A549 (cell line): Measurements from ENCODE around the gene BTBD7. TPM values are rescaled to one million over a fixed set of nuclear protein-coding genes. Genes with fewer than 3 reads are reported as not detected.
"Not testable (repeated sequence)": the region's sequence is repeated elsewhere in the genome, so short reads cannot be mapped to it uniquely, and the experiment has no call there.

Experiments
- ATAC-seq, 2 experiments: fragments of 200-7000 bp in 1 of 2; fragments of >200 bp in 1 of 2; cut with Nextera tagmentation in 1 of 2; cut with Tn5 transposase in 1 of 2; 3 replicates each; pipeline versions ENCODE4 v1.8.0 to v1.9.1; 2018 to 2020; ENCODE audit warnings: mild to moderate bottlenecking in 1 of 2, moderate library complexity in 1 of 2
- CTCF ChIA-PET: fragments of 300-600 bp; sonication (Branson Sonifier 250); formaldehyde crosslinking; extraction: SDS; loops from one replicate; lab custom pipeline; 2021; ENCODE audit warnings: antibody characterized with exemption, inconsistent platforms; lab: Yijun Ruan, JAX
- POLR2A ChIA-PET: fragments of 350-600 bp; formaldehyde crosslinking; extraction: SDS; loops from one replicate; lab custom pipeline; 2021; ENCODE audit warnings: antibody characterized with exemption, inconsistent platforms; lab: Yijun Ruan, JAX
- DNase-seq, 2 experiments: peaks; one replicate each; pipeline versions ENCODE4 v3.0.0 to v3.0.0-alpha.2; 2011 to 2016; ENCODE audit warnings: low read depth in 1 of 2, low spot score in 1 of 2
- FAIRE-seq: peaks from 2 replicates; lab custom pipeline; 2011; peaks lifted over from hg19 to GRCh38; lab: Jason Lieb, UNC
- H3K27ac ChIP-seq, 2 experiments: fragments of >200 bp; sonication (Bioruptor Twin); formaldehyde crosslinking; 3 replicates each; pipeline ENCODE4 v1.5.1; 2016 to 2017
- H3K4me1 ChIP-seq: fragments of >200 bp; sonication (Bioruptor Twin); formaldehyde crosslinking; 3 replicates; pipeline ENCODE4 v1.6.1; 2016
- H3K4me2 ChIP-seq: fragments of >200 bp; sonication (Bioruptor Twin); formaldehyde crosslinking; 3 replicates; pipeline ENCODE4 v1.6.1; 2016
- H3K4me3 ChIP-seq: fragments of >200 bp; sonication (Bioruptor Twin); formaldehyde crosslinking; 3 replicates; pipeline ENCODE4 v1.5.1; 2016
- H3K9me3 ChIP-seq: fragments of >200 bp; sonication (Bioruptor Twin); formaldehyde crosslinking; 3 replicates; pipeline ENCODE4 v1.6.1; 2016
- CHD2 ChIP-seq: fragments of 150-350 bp; IDR thresholded peaks from 2 replicates; pipeline ENCODE4 v1.6.1; 2014; ENCODE audit warnings: low read length; ENCODE audit not compliant: partially characterized antibody
- CHD4 ChIP-seq: fragments of 200-600 bp; sonication (generic); IDR thresholded peaks from 2 replicates; pipeline ENCODE4 v1.6.1; 2016; ENCODE audit warnings: antibody characterized with exemption, mild to moderate bottlenecking, borderline replicate concordance
- EP300 ChIP-seq, 2 experiments: fragments of >200 bp; sonication (Bioruptor Twin); formaldehyde crosslinking; IDR thresholded peaks; 2 replicates in 1 of 2; 3 replicates in 1 of 2; pipeline ENCODE4 v1.6.1; 2016 to 2017
- ESRRA ChIP-seq: fragments of 150-350 bp; IDR thresholded peaks from 2 replicates; pipeline ENCODE4 v1.6.1; 2014; ENCODE audit warnings: mild to moderate bottlenecking, low read length, borderline replicate concordance
- FOSL2 ChIP-seq, 2 experiments: fragments of 450-650 bp in 1 of 2; fragments of >200 bp in 1 of 2; sonication (Bioruptor Twin) in 1 of 2; formaldehyde crosslinking; IDR thresholded peaks; 2 replicates each; pipeline versions ENCODE4 v1.5.0 to v1.6.1; 2016 to 2020; ENCODE audit warnings: mild to moderate bottlenecking in 1 of 2, moderate library complexity in 1 of 2
- HEYL ChIP-seq: fragments of 250-450 bp; sonication (Bioruptor Pico); IDR thresholded peaks from 2 replicates; pipeline ENCODE4 v1.8.0; 2021; ENCODE audit warnings: mild to moderate bottlenecking, moderate library complexity
- HMGXB4 ChIP-seq: fragments of 250-450 bp; sonication (Bioruptor Pico); IDR thresholded peaks from 2 replicates; pipeline ENCODE4 v1.5.0; 2021; ENCODE audit warnings: mild to moderate bottlenecking, moderate library complexity, borderline replicate concordance
- HOXA7 ChIP-seq: fragments of 250-450 bp; sonication (Bioruptor Pico); IDR thresholded peaks from 2 replicates; pipeline ENCODE4 v1.5.0; 2020; ENCODE audit warnings: mild to moderate bottlenecking, moderate library complexity
- JUN ChIP-seq, 2 experiments: fragments of >200 bp; sonication (Bioruptor Twin); formaldehyde crosslinking; IDR thresholded peaks; 2 replicates in 1 of 2; 3 replicates in 1 of 2; pipeline ENCODE4 v1.6.1; 2016 to 2017
- JUNB ChIP-seq: fragments of >200 bp; sonication (Bioruptor Twin); formaldehyde crosslinking; IDR thresholded peaks from 2 replicates; pipeline ENCODE4 v1.6.1; 2016
- KDM5A ChIP-seq: fragments of 200-600 bp; sonication (generic); IDR thresholded peaks from 2 replicates; pipeline ENCODE4 v1.6.1; 2016; ENCODE audit warnings: antibody characterized with exemption, mild to moderate bottlenecking
- PHF8 ChIP-seq: fragments of 200-600 bp; sonication (generic); IDR thresholded peaks from 2 replicates; pipeline ENCODE4 v1.6.1; 2016; ENCODE audit warnings: low read depth, mild to moderate bottlenecking, antibody characterized with exemption, moderate library complexity, borderline replicate concordance
- POLR2A ChIP-seq: IDR thresholded peaks from 2 replicates; pipeline ENCODE4 v1.6.1; 2012; ENCODE audit warnings: mild to moderate bottlenecking, low read length
- RARB ChIP-seq: fragments of 250-450 bp; sonication (Bioruptor Pico); IDR thresholded peaks from 2 replicates; pipeline ENCODE4 v1.8.0; 2021; ENCODE audit warnings: mild to moderate bottlenecking, moderate library complexity
- TFCP2L1 ChIP-seq: fragments of 250-450 bp; sonication (Bioruptor Pico); IDR thresholded peaks from 2 replicates; pipeline ENCODE4 v1.5.0; 2021; ENCODE audit warnings: mild to moderate bottlenecking
- WGBS: methylation state at CpG from one replicate; pipeline ENCODE4 v1.1.6; 2017; ENCODE audit errors: missing lambda C conversion rate; 5-methylcytosine and 5-hydroxymethylcytosine counted together
- polyA plus RNA-seq, 4 experiments: library from polyadenylated mRNA; depleted of rRNA in 3 of 4; stranded (reverse); fragments of >200 nt; fragmentation: RNase III in 1 of 4; extraction: RNeasy Plus Mini Kit Qiagen cat#74134 plus additional on column Dnase treatment in 1 of 4; gene quantifications; 2 replicates in 3 of 4; 3 replicates in 1 of 4; pipeline ENCODE4 v1.2.3, GENCODE V29; 2011 to 2017
- TF ChIP-seq, protein P1 (sequence below): fragments of >200 bp; sonication (Bioruptor Twin); formaldehyde crosslinking; IDR thresholded peaks from 3 replicates; pipeline ENCODE4 v1.6.1; 2016
- TF ChIP-seq, protein P2 (sequence below): fragments of >200 bp; sonication (Bioruptor Twin); formaldehyde crosslinking; IDR thresholded peaks from 2 replicates; pipeline ENCODE4 v1.6.1; 2016
- TF ChIP-seq, protein P3 (sequence below): fragments of 450-650 bp; IDR thresholded peaks from 2 replicates; pipeline ENCODE4 v1.6.1; 2014; ENCODE audit warnings: antibody characterized with exemption

The BTBD7 gene
- polyA plus RNA-seq, 2 of the 4 experiments (the other 2 are of a cell fraction) = 11.1 to 17.4 TPM

GRCh38 chr14:93233078-93233477 lies 99.8 kb downstream of the BTBD7 start:
- H3K4me1 ChIP-seq, H3K4me3 ChIP-seq, POLR2A ChIA-PET, H3K27ac ChIP-seq, H3K9me3 ChIP-seq, ATAC-seq, DNase-seq, H3K4me2 ChIP-seq, FAIRE-seq: not testable (repeated sequence)
- WGBS = 77% methylated on average over 5 of the region's 5 CpGs
- CTCF ChIA-PET = interaction anchor here (0.7 to 4.1 kb wide), 8 partner anchors 14 to 310 kb away, joined by 3 to 14 read pairs (median 4); partner anchors contain the start of genes GON7 and UBR7

GRCh38 chr14:93232159-93232558 lies 100.7 kb downstream of the BTBD7 start:
- H3K4me1 ChIP-seq = peaks cover 9% of the 10 kb centered on the region; the same call in 1 of the 3 replicates
- CTCF ChIA-PET = interaction anchor here (0.6 to 4.1 kb wide), 6 partner anchors 9 to 318 kb away, joined by 3 to 14 read pairs (median 4); partner anchors contain the start of genes GON7 and UBR7
- H3K4me2 ChIP-seq = peak overlapping the region; percentile 89
- FAIRE-seq (no peak), ATAC-seq (no peak), DNase-seq (no peak)
- 93% methylated on average over 13 of the region's 17 CpGs for WGBS
- TF ChIP-seq, protein P1, sequence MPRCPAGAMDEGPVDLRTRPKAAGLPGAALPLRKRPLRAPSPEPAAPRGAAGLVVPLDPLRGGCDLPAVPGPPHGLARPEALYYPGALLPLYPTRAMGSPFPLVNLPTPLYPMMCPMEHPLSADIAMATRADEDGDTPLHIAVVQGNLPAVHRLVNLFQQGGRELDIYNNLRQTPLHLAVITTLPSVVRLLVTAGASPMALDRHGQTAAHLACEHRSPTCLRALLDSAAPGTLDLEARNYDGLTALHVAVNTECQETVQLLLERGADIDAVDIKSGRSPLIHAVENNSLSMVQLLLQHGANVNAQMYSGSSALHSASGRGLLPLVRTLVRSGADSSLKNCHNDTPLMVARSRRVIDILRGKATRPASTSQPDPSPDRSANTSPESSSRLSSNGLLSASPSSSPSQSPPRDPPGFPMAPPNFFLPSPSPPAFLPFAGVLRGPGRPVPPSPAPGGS = no peak
- TF ChIP-seq, protein P2, sequence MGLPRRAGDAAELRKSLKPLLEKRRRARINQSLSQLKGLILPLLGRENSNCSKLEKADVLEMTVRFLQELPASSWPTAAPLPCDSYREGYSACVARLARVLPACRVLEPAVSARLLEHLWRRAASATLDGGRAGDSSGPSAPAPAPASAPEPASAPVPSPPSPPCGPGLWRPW = no peak
- TF ChIP-seq EP300 (IDR thresholded peaks at IDR 0.05) (no peak), HOXA7 (no peak), CHD2 (no peak), JUNB (no peak)
- TF ChIP-seq, all 56 proteins: peak for 0
- Histone ChIP-seq H3K4me3 (no peak overlapping the region; the same call in 2 of the 3 replicates), H3K9me3 (no peaks in the 10 kb centered on the region), H3K27ac (peak overlapping the region in 1 of 2 experiments; percentile 80; a peak in 4 of 6 replicates)
- POLR2A ChIA-PET = interaction anchor here (1.1 to 1.6 kb wide), 2 partner anchors 8 to 25 kb away, joined by 9 to 10 read pairs; partner anchors contain the start of genes GON7 and UBR7

GRCh38 chr14:93231129-93231979 lies 101.5 kb downstream of the BTBD7 start:
- no peak for TF ChIP-seq HOXA7
- TF ChIP-seq, protein P1 = 0 out of 3 replicates have a peak, but pooled peaks have one; percentile 33
- 0 out of 2 replicates have a peak, but pooled peaks have one; percentile 18 for TF ChIP-seq POLR2A
- TF ChIP-seq CHD4 = no peak
- TF ChIP-seq, protein P3, sequence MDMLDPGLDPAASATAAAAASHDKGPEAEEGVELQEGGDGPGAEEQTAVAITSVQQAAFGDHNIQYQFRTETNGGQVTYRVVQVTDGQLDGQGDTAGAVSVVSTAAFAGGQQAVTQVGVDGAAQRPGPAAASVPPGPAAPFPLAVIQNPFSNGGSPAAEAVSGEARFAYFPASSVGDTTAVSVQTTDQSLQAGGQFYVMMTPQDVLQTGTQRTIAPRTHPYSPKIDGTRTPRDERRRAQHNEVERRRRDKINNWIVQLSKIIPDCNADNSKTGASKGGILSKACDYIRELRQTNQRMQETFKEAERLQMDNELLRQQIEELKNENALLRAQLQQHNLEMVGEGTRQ = peak; percentile 69
- TF ChIP-seq, all 56 proteins: peak for 3
- CTCF ChIA-PET = interaction anchor here (0.6 to 4.1 kb wide), 7 partner anchors 9 to 319 kb away, joined by 3 to 14 read pairs (median 4); partner anchors contain the start of genes GON7 and UBR7
- POLR2A ChIA-PET = interaction anchor here (0.6 to 1.6 kb wide), 3 partner anchors 9 to 276 kb away, joined by 4 to 10 read pairs (median 9); partner anchors contain the start of genes GON7 and UBR7
- FAIRE-seq = no peak
- peaks cover 9% of the 10 kb centered on the region; the same call in 1 of the 3 replicates for H3K4me1 ChIP-seq
- 42% methylated on average over 39 of the region's 39 CpGs for WGBS
- peak overlapping the region; percentile 89 for H3K4me2 ChIP-seq
- no peaks in the 10 kb centered on the region for H3K9me3 ChIP-seq
- peak overlapping the region; percentile 70 to 80 for H3K27ac ChIP-seq
- peak; percentile 78 to 84 for ATAC-seq
- peak overlapping the region; percentile 57 for H3K4me3 ChIP-seq
- peak; percentile 51 to 78 for DNase-seq

DNA sequence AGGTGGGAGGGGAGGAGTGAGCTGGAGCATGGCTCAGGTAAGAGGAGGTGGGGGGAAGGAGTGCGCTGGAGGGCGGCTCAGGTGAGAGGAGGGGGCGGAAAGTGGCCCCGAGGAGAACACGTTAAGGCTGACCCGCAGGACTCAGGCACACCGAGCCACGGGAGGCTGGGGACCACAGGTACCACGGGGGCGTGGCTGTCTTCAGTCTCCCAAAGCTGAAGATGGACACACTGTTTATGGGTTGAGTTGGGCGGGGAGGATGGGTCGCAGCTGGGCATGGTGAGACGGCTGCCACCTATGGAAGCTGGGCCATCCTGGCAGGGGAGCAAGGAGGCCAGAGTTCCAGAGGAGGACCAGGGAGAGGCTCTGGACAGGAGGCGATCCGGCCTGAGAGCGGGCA lies 102.3 kb downstream of the BTBD7 start:
- ChIA-PET CTCF (interaction anchor here (0.9 to 4.1 kb wide), 4 partner anchors 9 to 117 kb away, joined by 4 to 14 read pairs (median 8); partner anchors contain the start of genes GON7 and UBR7), POLR2A (no interaction called here)
- Histone ChIP-seq H3K9me3 (no peaks in the 10 kb centered on the region), H3K4me2 (peak overlapping the region; percentile 89; the same call in 1 of the 3 replicates), H3K4me1 (peaks cover 9% of the 10 kb centered on the region; the same call in 1 of the 3 replicates), H3K27ac (peak overlapping the region in 1 of 2 experiments; percentile 80; a peak in 3 of 6 replicates), H3K4me3 (no peak overlapping the region)
- ATAC-seq = no peak
- no peak for DNase-seq
- WGBS = 99% methylated on average over 16 of the region's 16 CpGs
- no peak for FAIRE-seq
- TF ChIP-seq KDM5A (no peak), RARB (CRISPR knock-in tag) (no peak), TFCP2L1 (CRISPR knock-in tag) (no peak), FOSL2 (IDR thresholded peaks at IDR 0.05) (no peak), FOSL2 (CRISPR knock-in tag; IDR thresholded peaks at IDR 0.05) (no peak), ESRRA (no peak), HMGXB4 (no peak), PHF8 (no peak), HEYL (no peak), JUN (IDR thresholded peaks at IDR 0.05) (no peak)
- TF ChIP-seq, protein P3 = no peak
- TF ChIP-seq, protein P2 = no peak
